Keratinocyte (primary cell): Measurements from ENCODE around the gene PMEPA1. TPM values are rescaled to one million over a fixed set of nuclear protein-coding genes. Genes with fewer than 3 reads are reported as not detected.

Experiments
- DNase-seq: peaks from one replicate; pipeline ENCODE4 v3.0.0-alpha.2; 2011; ENCODE audit warnings: low read depth, missing footprints, low spot score
- FAIRE-seq: peaks from 2 replicates; lab custom pipeline; 2011; peaks lifted over from hg19 to GRCh38; lab: Jason Lieb, UNC
- H2AFZ ChIP-seq: 2 replicates; pipeline ENCODE4 v1.6.0; 2012; ENCODE audit warnings: low read length, control low read depth, inconsistent platforms; ENCODE audit not compliant: control insufficient read depth
- H3K27ac ChIP-seq: 2 replicates; pipeline ENCODE4 v1.5.1; 2011; ENCODE audit warnings: low read length; ENCODE audit not compliant: control insufficient read depth, insufficient read depth
- H3K27me3 ChIP-seq: 3 replicates; pipeline ENCODE4 v1.6.0; 2011; ENCODE audit warnings: low read length; ENCODE audit not compliant: control insufficient read depth, insufficient read depth; ENCODE audit errors: extremely low read depth
- H3K36me3 ChIP-seq, 2 experiments: 2 replicates in 1 of 2; 3 replicates in 1 of 2; pipeline ENCODE4 v1.5.1; 2011; ENCODE audit warnings: low read length in 2 of 2, mild to moderate bottlenecking in 1 of 2; ENCODE audit not compliant: control insufficient read depth in 2 of 2, insufficient read depth in 2 of 2; ENCODE audit errors: extremely low read depth in 1 of 2
- H3K4me1 ChIP-seq: 3 replicates; pipeline ENCODE4 v1.5.1; 2011; ENCODE audit warnings: low read length; ENCODE audit not compliant: control insufficient read depth, insufficient read depth; ENCODE audit errors: extremely low read depth
- H3K4me2 ChIP-seq: 3 replicates; pipeline ENCODE4 v1.6.0; 2011; ENCODE audit warnings: low read depth, low read length; ENCODE audit not compliant: control insufficient read depth, insufficient read depth; ENCODE audit errors: extremely low read depth
- H3K4me3 ChIP-seq, 3 experiments: fragments of 200-600 bp in 1 of 3; sonication (generic) in 1 of 3; 2 replicates in 2 of 3; 3 replicates in 1 of 3; pipeline ENCODE4 v1.5.1; 2011 to 2016; ENCODE audit warnings: low read length in 3 of 3, mild to moderate bottlenecking in 3 of 3, control low read depth in 2 of 3, inconsistent platforms in 1 of 3, low read depth in 1 of 3, mixed read lengths in 1 of 3, mixed run types in 1 of 3, moderate library complexity in 1 of 3; ENCODE audit not compliant: control insufficient read depth in 2 of 3, insufficient read depth in 2 of 3; ENCODE audit errors: extremely low read depth in 1 of 3
- H3K79me2 ChIP-seq: 2 replicates; pipeline ENCODE4 v1.6.0; 2012; ENCODE audit warnings: low read length; ENCODE audit not compliant: control insufficient read depth, insufficient read depth
- H3K9ac ChIP-seq: 3 replicates; pipeline ENCODE4 v1.6.0; 2011; ENCODE audit warnings: low read length; ENCODE audit not compliant: control insufficient read depth, insufficient read depth; ENCODE audit errors: extremely low read depth
- H3K9me1 ChIP-seq: 3 replicates; pipeline ENCODE4 v1.6.0; 2011; ENCODE audit warnings: low read length; ENCODE audit not compliant: control insufficient read depth, insufficient read depth; ENCODE audit errors: extremely low read depth
- H3K9me3 ChIP-seq: 2 replicates; pipeline ENCODE4 v1.5.1; 2012; ENCODE audit warnings: low read depth, low read length; ENCODE audit not compliant: control insufficient read depth
- H4K20me1 ChIP-seq: 3 replicates; pipeline ENCODE4 v1.6.0; 2011; ENCODE audit warnings: low read length; ENCODE audit not compliant: control insufficient read depth, insufficient read depth; ENCODE audit errors: extremely low read depth
- CTCF ChIP-seq, 3 experiments: IDR thresholded peaks in 1 of 3; conservative IDR thresholded peaks in 1 of 3; optimal IDR thresholded peaks in 1 of 3; 2 replicates in 2 of 3; 3 replicates in 1 of 3; pipeline versions ENCODE3 to v1.5.1; 2011; ENCODE audit warnings: low read length in 3 of 3, mild to moderate bottlenecking in 3 of 3, moderate library complexity in 2 of 3, control low read depth in 1 of 3, inconsistent platforms in 1 of 3; ENCODE audit not compliant: insufficient read depth in 2 of 3; ENCODE audit errors: extremely low read depth in 1 of 3
- EZH2 ChIP-seq: IDR thresholded peaks from one replicate; pipeline ENCODE4 v1.6.1; 2012; ENCODE audit warnings: inconsistent platforms, mild to moderate bottlenecking, low read length, moderate library complexity
- dilution Hi-C: fragments of 300-500 bp; cut with MboI; formaldehyde crosslinking; loops from one replicate; pipeline ENCODE4 v1.7.0; 2020; ENCODE audit warnings: low sequenced_read_pairs; ENCODE audit not compliant: extremely low pct_ligation_motif_present
- polyA plus RNA-seq, 5 experiments: library from polyadenylated mRNA; depleted of rRNA in 3 of 5; stranded (reverse) in 3 of 5; stranded (forward) in 1 of 5; unstranded in 1 of 5; fragments of >200 nt; gene quantifications; 1 replicate in 1 of 5; 2 replicates in 3 of 5; 3 replicates in 1 of 5; pipeline versions ENCODE4 v1.2.1 to v1.2.3, GENCODE V29; 2011 to 2012; ENCODE audit warnings: missing spikeins in 2 of 5, low read depth in 1 of 5, low replicate concordance in 1 of 5

PMEPA1 gene
- polyA plus RNA-seq, 1 donor (not counting 4 experiments of a cell fraction or from before 2014, with no cell fraction given), result 29.0 TPM

GRCh38 chr20:57738053-57738452, 28.2 kb upstream of the PMEPA1 start:
- FAIRE-seq, result no peak
- peaks cover 27% of the 10 kb centered on the region for H3K27me3 ChIP-seq
- TF ChIP-seq EZH2 (no peak), CTCF (optimal IDR thresholded peaks at IDR 0.05 in 1 of 3, IDR thresholded peaks at IDR 0.05 in 1 of 3, conservative IDR thresholded peaks at IDR 0.05 in 1 of 3; ENCODE audit: extremely low read depth in 1 of 3, insufficient read depth in 2 of 3, low read length in 3 of 3) (no peak)
- H3K9ac ChIP-seq, result no peak overlapping the region
- no peaks in the 10 kb centered on the region for H4K20me1 ChIP-seq
- H3K4me1 ChIP-seq, result no peaks in the 10 kb centered on the region
- no peak overlapping the region for H3K27ac ChIP-seq
- H3K9me3 ChIP-seq, result no peaks in the 10 kb centered on the region
- H3K36me3 ChIP-seq, result no peaks in the 10 kb centered on the region
- H3K4me3 ChIP-seq, result no peak overlapping the region
- no peaks in the 10 kb centered on the region for H3K9me1 ChIP-seq
- no peak for DNase-seq
- dilution Hi-C loops, result no loop called here
- no peak overlapping the region for H2AFZ ChIP-seq
- H3K79me2 ChIP-seq, result no peaks in the 10 kb centered on the region
- no peak overlapping the region for H3K4me2 ChIP-seq

- H3K9ac ChIP-seq, result no peak overlapping the region
- no peak for TF ChIP-seq EZH2
- no peak for TF ChIP-seq CTCF (optimal IDR thresholded peaks at IDR 0.05 in 1 of 3, IDR thresholded peaks at IDR 0.05 in 1 of 3, conservative IDR thresholded peaks at IDR 0.05 in 1 of 3; ENCODE audit: extremely low read depth in 1 of 3, insufficient read depth in 2 of 3, low read length in 3 of 3)
- no peaks in the 10 kb centered on the region for H4K20me1 ChIP-seq
- H3K4me2 ChIP-seq, result no peak overlapping the region
- no peaks in the 10 kb centered on the region for H3K4me1 ChIP-seq
- no peaks in the 10 kb centered on the region for H3K9me3 ChIP-seq
- DNase-seq, result no peak
- H3K9me1 ChIP-seq, result no peaks in the 10 kb centered on the region
- dilution Hi-C loops, result no loop called here
- no peak overlapping the region for H2AFZ ChIP-seq
- no peaks in the 10 kb centered on the region for H3K79me2 ChIP-seq
- H3K36me3 ChIP-seq, result no peaks in the 10 kb centered on the region
- no peak for FAIRE-seq
- peaks cover 22% of the 10 kb centered on the region for H3K27me3 ChIP-seq
- no peak overlapping the region for H3K27ac ChIP-seq
- H3K4me3 ChIP-seq, result no peak overlapping the region
These were observed 27.5 kb upstream of the PMEPA1 start for GRCh38 chr20:57737349-57737748.
